LHCN-M2 (cell line): ENCODE measurements around the gene LRRC61. TPM values are rescaled to one million over a fixed set of nuclear protein-coding genes. Genes with fewer than 3 reads are reported as not detected.
"Not testable (repeated sequence)": the region's sequence is repeated elsewhere in the genome, so short reads cannot be mapped to it uniquely, and the experiment has no call there.

Experiments
- DNase-seq: peaks from one replicate; pipeline ENCODE4 v3.0.0-alpha.2; 2012; ENCODE audit warnings: low read depth
- polyA plus RNA-seq: library from polyadenylated mRNA; unstranded; fragments of >200 nt; gene quantifications from one replicate; pipeline ENCODE4 v1.2.1, GENCODE V29; 2012; ENCODE audit warnings: missing spikeins
- total RNA-seq: library from RNA; depleted of rRNA; stranded (reverse); fragments of >200 nt; gene quantifications from 2 replicates; pipeline ENCODE4 v1.2.3, GENCODE V29; 2014; rRNA removed

LRRC61 gene, protein sequence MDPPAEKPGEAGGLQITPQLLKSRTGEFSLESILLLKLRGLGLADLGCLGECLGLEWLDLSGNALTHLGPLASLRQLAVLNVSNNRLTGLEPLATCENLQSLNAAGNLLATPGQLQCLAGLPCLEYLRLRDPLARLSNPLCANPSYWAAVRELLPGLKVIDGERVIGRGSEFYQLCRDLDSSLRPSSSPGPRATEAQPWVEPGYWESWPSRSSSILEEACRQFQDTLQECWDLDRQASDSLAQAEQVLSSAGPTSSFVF
- not detected in 2 replicates for total RNA-seq
- polyA plus RNA-seq, result 0.06 TPM

DNA sequence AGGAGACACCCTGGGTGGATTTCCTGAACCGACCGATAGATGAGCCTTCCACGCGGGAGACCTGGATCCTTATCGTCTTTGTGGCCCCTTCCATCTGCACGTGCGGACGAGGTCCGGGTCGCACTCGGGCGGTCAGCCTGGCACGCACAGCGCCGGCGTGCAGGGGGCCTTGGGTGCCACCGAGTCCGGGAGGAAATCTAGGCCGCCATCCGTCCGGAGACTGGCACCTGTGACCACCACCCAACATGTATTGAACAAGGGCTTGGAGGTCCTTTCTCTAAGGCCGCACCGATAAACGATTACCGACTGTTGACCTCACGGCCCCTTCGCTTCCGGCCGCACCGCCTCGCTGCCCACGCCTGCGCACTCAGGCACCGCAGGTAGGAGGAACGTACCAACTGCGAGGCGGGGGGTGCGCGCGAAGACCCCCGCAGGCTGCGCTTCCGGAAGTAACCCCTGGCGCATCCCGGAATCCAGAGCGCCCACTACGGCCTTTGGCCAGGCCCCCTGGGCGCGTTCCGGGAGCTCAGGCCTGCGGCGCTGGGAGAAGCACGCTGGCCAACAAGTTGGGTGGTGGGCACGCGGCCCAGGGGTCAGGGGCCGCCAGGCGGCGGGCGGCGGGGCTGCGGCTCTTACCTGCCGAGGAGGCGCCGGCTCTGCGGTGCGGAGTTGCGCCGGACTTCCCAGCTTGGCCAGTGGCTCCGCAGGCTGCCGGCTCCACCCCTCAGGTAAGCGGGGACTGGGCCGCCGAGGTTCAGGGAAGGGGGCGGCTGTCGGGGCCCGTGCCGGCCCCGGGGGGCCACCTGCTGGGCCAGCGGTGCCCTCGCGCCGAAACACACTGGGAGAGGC is at the start of gene LRRC61, which contains the start of gene ACTR3C:
Gene LRRC61 (plus strand): TSS at position 523 of the 849 bp plus-strand sequence. CDS start 13,507 bp downstream, outside the sequence.
Gene ACTR3C (minus strand): TSS at position 713 of the 849 bp plus-strand sequence. CDS start 28,249 bp downstream, outside the sequence.
- DNase-seq, result no peak

DNA sequence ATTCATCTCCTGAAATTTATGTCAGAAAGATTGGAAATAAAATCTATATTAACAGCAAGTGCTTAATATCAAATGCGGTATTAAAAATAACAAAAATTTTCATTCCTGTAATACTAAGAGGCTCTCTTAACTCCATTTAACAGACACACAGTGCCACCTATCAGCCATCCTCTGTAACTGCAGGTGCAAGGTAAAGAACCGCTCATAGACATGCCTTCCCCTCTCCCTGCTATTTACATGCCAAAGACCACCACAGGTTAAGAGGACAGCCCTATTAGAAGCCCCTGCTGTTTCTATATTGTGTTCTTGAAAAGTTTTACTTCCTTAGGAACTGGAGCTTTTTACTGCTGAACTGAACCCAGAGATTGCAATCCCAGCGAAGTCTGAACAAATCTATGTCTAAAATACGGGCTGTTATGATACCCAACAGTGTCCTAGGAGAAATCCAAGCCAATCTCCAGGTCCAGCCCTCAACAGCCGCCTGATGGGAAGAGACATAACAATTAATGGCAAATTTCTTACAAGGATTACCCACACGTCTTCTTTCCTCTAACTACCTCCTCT is 46.9 kb upstream of the LRRC61 start:
- peak; percentile 36 for DNase-seq

DNA sequence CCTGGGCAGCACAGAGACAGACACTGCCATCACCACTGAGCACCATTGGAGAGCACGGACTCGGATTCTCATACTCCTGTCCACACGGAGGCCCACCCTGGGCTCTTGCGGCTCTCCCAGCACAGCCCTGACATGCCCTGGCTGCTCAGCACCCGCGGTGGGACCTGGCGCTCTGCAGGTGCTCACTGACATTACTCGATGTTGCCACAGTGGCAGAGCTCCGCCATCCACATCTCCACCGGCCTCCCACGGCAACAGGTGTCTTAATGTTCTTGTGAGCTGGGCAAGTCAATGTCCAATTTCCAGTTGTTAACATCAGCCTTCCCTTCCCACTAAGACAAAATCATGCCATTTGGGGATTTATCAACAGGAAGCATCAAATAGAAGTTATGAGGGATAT is 44.8 kb upstream of the LRRC61 start:
- DNase-seq, result not testable (repeated sequence)

DNA sequence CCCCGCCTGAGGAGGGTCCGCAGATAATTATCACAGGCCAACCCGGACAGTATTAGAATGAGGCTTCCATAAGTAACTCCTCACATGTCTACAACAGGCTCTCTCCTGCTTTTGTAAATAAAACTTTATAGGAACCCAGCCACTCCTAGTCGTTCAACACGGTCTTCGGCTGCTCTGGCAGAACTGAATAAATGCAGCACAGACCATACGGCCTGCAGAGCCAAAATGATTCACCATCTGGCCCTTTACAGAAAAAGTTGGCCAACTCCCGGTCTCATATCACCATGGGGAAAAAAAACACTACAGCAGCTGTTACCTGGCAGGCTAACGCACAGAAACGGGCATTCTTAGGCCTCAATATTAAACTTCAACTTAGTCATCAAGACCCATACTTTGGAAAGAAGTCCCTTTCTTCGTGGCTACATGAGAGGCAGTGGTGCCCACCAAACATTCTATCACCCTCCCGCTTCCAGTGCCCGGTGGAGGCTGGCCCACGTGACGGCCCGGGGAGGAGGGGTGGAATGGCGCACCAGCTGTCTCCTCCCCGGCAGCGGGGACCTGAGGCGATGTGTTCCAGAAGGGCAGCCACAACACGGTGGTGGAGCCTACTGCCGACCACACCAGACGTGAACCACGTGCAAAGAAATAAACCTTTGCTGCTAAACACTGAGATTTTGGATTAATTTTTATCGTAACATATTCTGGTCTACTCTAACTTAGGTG is 41.3 kb upstream of the LRRC61 start:
- DNase-seq, result not testable (repeated sequence)

DNA sequence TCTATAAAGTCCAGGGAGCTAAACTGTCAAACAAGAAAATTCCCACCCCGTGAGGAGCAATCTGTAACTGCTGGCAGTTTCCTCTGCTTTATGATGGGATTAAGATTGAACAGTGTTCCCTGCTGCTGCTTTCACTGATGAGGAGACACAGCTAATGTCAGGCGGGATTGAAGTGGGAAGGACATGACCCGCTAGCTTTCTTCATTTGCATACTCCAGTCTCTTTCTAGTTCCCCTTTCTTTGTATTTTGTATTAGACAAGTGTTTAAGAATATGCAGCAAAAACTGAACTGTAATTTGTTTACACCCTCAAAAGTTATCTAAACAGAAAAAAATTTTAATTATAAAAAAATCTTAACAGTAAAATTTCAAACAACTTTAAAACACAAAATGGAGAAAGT is 40.0 kb upstream of the LRRC61 start:
- DNase-seq, result not testable (repeated sequence)

DNA sequence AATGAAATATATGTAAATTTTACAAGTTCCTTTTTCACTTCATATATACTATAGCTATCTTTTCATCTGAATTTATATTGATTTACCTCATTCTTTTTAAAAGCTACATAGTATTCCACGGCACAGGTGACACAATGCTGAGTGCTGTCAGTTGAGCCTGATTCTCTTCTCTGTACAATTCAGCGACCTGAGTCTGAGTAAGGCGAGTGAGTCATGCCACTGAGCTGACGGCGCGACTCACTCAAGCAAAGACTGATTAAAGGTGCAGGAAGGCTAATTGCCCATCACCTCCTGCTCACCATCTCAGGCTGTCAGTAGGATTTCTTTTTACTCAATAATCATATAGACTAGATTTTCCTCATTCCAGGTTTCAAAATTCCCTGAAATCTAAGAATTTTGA is 39.5 kb upstream of the LRRC61 start:
- DNase-seq, result not testable (repeated sequence)

DNA sequence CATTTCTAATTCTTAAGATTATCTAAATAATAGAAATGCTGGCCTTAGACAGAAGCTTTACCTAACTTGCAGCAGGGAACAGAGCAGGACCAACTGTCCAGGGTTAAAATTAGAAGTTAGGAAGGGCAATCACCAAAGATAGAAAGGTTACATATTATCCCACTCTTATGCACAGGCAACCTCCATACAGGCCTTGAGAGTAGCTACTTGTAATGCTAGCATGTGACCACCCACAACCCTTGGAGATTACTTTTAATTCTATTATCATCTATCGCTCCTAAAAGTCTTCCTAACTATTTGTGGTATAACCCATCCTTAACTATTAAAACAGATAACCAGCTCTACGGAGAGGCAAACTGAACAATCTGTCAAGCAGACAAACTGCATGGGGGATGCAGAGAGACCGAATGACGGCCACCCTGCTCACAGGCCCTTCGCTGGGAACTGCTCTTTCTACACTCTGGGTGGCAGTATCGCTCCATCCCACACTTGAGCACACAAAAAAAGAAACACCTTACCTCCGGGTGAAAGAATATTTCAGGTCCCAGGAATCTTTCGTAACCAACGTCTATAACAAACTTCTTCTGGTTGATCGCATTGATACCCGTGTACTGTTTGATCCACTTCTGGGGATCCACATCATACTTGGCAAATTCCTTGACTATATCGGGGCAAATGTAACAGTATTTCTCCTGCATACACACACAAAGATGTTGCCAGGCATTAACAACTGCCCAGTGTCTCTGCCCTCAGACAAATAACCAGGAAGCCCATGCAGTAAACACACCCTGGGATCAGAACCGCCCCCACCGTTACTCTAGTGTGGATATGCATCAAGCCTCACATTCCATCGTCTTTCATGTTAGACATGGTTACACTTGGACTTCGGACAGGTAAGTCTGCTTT is 37.1 kb upstream of the LRRC61 start:
- DNase-seq, result peak; percentile 21

DNA sequence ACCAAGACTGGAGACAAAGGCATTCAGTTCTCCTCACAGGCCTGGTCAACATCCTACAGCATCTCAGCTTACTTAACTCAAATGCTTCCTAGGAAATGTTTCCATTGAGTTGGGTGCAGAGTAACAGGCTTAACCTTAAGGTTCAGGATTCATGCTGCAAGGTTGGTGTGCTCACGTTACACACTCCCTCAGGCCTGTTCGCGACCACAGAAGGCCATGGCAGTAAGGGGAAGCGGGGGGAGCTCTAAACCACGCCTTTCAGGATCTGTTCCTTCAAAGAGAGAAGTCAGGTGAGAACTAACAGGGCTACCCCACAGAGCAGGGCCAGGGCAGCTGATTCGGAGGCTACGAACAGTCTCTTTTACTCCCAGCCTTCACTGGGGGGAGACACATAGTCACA is 35.3 kb upstream of the LRRC61 start:
- DNase-seq, result not testable (repeated sequence)

DNA sequence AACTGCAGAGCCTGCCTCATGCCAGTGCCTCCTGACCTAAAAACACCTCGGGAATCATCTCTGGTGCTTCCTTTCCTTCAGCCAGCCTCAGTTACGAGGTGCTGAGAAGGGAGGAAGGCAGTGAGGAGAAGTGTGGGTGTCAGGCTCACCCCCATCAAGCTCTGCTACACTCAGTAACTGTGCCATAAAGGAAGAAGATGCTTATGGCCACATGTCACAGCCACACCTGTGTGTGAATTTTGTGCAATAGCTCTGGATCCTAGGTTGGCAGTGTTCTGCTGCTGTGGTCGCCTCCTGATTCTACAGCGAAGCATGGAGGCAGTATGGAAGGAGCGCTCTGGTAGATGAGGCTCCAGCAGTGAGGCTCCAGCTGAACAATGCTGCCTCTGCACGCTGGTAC is 34.3 kb upstream of the LRRC61 start:
- not testable (repeated sequence) for DNase-seq

DNA sequence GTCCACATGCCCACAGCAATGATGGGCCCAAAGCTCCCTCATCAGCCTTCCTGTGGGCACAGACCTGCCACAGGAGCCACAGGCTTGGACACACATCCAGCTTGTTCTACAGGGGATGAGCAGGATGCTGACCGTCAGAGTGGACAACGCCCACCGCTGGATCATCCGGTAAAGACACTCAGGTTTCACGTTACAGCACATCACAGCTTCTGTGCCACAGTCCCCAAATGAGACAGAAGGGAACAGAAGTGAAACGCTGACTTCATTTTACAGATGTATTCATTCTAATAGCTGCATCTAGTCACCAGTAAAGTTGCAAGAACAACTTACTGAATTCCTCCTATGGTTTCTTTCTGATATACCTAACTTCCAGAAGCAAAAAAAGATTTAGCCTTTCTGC is 32.8 kb upstream of the LRRC61 start:
- not testable (repeated sequence) for DNase-seq

DNA sequence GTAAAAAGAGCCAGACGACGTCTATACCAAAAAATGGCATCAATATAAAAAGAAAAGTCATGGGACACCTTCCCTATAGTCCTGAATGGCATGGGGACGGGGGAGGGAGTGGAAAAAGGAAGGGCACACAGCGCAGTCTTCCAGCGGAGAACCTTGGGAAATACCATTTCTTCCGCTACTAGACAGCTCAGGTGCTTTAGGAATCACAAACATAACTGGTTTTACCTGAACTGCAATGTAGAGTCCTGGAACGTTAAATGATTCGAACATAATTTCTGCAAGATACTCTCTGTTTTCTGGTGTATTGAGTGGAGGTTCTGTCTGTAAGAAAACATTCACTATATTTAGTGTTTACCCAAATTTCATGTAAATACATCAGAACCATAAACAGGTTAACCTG is 28.1 kb upstream of the LRRC61 start:
- not testable (repeated sequence) for DNase-seq

DNA sequence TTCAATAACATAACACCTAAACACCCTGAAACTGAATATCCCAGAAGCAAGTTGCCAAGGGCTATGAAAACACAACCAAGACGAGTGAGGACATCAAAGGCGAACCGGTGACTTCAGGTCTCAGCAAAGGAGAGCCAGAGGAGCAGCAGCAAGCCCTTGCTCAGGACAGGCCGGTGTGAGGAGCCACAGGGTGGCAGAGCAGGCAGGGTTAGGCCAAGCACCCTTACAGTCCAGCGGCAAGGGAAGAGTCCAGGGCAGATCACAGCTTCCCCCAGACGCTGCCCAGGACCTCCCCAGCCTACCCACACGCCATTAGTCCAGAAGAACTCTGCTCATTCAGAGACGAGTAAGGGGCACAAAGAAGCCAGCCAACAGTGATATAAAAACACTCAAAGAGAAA is 27.5 kb upstream of the LRRC61 start:
- not testable (repeated sequence) for DNase-seq

DNA sequence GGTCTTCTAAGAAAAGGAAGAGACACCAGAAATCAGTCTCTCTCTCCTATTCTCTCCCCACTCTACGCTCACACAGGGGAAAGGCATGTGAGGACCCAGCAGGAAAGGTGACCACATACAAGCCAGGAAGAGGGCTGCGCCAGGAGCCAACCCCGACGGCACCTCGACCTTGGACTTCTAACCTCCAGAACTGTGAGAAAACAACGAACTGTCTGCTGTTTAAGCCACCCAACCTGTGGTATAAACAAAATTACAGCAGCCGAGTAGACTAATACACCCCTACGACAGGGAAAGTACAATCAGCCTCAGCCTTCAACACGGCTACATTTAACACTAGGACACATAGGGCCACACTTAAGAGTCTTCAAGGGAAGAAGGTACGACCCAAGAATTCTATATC is 26.4 kb upstream of the LRRC61 start:
- not testable (repeated sequence) for DNase-seq

DNA sequence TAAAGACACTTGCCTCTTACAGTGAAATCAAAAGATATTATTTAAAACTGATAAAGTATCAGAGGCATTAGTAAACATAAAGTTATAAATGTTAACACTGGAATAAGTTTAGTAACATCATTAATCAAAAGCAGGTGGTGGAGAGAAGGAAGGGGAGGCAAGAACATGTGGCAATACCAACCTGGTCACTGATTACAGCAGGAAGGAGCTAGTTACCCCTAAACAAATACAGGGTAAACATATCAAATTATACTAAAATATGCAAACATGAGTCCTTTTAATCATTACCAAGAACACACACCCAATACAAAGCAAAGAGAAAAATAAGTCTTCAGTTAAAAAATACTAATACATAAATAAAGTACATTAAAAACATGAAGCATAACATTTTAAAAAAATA is 25.2 kb upstream of the LRRC61 start:
- not testable (repeated sequence) for DNase-seq

DNA sequence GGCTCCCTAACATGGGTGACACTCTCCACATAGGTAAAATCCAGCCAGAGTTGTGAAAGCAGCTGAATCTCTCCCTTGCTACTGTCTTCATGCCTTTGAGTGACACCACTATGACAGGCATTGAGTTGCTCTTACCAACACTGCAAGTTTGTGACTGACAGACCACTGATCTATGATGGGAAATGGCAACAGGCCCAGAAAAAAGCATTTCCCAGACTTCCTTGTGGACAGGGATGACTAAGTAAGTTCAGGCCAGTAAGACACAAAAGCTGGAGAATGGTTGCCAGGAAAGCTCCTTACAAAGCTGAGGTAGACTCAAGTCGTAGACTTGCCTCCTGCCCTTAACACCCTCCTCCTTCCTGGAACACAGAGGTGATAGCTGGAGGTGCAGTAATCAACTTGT is 20.2 kb upstream of the LRRC61 start:
- peak; percentile 64 for DNase-seq

DNA sequence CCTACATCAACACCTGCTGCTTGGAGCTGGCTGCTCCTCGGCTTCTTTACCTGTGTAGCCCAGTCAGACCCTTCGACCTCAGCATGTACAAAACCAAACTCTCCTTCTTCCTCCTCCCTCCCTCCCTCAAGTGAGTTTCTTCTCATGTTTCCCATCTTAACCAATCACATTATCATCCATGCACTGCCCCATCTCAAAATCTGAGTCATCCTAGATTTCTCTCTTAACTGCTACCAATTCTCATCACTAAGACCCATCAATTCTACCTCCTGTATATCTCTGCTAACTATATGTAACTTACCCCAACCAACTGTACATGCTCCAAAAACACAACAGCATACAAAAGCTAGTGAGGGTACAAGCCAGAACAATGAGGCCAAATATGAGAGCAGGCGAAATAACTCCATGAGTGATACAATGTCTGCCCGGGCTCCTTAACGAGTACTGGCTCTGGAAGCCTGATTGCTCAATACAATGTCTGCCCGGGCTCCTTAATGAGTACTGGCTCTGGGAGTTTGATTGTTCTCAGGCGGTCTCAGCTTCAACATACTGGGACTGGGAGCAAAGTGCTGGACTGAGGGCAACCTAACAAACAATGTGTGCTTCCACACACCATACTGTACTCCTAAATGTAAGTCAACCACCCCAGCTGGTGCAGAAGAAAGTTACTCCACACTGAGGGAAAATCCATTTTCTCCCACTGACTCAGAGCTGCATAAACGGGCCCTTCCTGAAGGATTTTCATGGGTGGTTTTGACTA is 18.5 kb upstream of the LRRC61 start:
- DNase-seq, result not testable (repeated sequence)

DNA sequence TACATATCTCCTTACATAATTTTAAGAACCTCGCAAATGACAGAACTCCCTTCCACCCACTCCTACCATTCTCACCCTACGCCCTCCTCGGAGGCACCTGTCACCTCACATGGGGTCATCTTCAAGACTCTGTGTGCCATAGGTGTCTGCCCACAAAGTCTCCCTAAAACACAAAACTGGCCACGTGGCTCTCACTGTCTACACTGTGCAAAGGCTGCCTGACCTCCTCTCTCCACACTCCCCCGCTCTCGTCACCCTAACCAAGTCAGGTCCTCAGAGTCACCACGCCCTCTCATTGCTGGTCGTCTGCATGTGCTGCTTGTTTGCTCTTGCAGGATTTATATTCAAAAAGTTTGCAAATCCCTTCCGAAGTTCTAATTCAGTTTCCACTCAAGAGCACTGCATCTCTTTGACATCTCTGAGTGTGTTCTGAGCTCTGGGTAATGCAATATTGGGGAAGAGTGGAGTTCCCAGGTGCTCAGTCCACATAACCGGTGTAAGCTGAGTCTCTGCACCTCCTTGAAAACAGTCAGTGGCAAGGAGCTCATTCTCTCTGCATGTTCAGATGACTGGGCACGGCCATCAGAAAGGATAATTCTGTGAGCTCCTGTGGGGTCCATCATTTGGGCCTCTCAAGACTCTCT is 17.8 kb upstream of the LRRC61 start:
- DNase-seq, result not testable (repeated sequence)

DNA sequence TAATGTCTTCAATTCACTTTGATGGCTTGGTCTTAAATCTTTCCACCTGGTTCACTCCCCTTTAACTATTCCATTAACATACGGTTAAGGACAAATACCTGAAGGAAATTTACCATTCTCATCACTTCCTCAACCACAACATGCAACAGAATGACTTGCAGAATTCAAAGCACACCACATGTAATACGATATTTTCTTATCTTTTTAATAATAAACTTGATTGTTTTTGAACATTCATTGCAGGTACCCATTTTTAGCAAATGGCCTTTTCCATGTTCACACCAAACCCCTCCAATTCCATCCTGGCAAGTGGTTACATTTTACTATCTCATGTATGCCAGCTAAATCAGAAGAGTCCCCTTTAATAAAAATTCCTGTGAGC is 17.3 kb upstream of the LRRC61 start:
- DNase-seq, result not testable (repeated sequence)

DNA sequence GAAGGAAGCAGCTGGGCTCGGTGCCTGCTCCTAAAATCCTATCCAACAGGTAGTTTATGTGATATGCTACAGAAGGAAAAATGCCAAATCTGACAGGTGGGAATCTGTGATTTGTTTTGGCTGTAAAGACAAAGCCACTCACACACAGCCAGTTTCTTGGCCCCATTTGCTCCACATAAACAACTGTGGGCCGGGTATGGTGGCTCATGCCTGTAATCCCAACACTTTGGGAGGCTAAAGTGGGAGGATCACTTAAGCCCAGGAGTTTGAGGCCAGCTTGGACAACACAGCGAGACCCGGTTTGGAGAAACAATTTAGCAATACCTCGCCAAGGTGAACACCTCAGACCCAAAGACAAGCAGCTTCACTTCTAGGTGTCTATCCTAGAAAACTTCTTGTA is 16.8 kb upstream of the LRRC61 start:
- DNase-seq, result not testable (repeated sequence)
